H4 (cell line): ENCODE data around the gene BABAM2. TPM values are rescaled to one million over a fixed set of nuclear protein-coding genes. Genes with fewer than 3 reads are reported as not detected.

Experiments used
- DNase-seq: peaks from one replicate; pipeline ENCODE4 v3.0.0-alpha.2; 2015; ENCODE audit warnings: low spot score
- total RNA-seq: library from RNA; depleted of rRNA; stranded (reverse); fragments of >200 nt; shearing (Covaris generic); gene quantifications from 2 replicates; pipeline ENCODE4 v1.2.3, GENCODE V29; 2014

BABAM2 gene
- total RNA-seq, 1 experiment from 2014 or later = 20.7 TPM

DNA sequence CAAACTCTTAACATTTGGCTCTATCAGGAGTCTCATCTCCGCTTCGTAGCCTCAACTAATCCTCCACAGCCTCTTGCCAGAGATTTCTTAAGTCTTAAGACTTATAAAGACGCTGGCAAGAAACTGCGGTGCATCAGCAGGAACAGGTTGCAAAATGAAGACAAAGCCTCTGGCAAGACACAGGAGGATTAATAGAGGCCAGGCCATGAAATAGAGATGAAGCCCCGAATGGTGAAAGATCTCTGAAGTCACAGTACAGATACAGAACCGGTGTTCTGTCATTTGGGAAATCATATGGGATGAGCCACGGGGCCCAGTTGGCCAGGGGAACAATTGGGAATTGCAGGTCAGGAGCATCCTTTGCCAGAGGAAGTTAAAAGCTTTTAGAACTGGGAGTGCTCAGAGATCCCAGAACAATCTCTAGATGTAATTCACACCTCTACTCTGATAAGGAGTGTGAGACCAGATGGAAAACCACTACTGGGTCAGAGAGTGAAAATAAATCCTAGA is 311.2 kb downstream of the BABAM2 start:
- DNase-seq = no peak

DNA sequence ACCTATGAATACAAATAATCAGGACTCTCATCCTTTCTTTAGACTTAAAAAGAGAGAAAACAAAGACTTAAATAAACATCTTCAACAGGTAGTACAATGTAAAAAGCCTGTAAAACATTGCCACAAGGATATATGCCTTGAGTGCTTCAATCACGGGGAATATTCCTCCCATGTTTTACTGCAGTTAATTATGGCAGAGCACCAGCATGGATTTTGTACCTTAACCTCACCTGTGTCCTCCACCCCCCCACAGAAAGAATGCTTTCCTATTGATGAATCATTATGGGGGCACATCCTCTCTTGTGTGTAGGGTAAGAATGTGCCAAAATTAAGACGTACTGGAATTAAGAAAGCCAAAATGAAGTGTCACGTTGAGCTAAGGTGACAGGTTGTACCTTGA is 312.2 kb downstream of the BABAM2 start:
- DNase-seq = no peak

DNA sequence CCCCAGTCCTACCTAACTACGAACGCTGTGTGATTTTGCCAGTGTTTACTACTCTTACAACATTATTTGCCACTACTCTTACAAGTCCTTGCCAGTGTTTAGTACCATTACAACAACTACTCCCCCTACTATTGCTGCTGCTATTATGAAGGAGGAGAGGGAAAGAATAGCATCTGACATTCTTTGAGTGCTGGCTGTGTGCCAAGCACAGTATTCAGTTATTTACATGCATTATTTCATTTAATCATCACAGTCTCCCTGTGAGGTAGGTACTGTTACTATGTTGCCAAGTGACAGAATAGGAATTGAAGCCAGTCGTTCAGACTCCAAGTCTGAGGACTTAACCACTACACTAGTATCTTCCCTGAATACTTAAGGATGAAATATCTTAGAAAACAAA is 316.2 kb downstream of the BABAM2 start:
- no peak for DNase-seq

DNA sequence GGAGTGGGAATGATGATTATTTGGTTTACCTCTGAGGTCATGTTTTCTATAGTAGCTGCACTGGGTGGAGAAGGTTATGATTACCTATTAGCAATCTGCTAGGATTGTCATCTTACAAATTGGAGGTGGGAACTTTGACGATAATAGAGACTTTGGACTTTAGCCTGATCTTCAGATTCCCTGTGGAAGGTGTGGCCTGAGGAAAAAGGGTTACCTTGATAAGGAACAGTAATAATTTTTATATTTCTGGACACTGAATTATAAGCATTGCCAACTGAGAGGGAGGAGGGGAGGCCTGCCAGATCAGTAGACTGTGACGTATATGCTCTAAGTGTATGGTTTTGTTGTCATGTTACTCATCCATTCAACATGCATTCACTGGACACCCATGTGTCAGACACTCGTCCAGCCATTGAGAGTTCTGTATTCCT is 318.7 kb downstream of the BABAM2 start:
- no peak for DNase-seq

DNA sequence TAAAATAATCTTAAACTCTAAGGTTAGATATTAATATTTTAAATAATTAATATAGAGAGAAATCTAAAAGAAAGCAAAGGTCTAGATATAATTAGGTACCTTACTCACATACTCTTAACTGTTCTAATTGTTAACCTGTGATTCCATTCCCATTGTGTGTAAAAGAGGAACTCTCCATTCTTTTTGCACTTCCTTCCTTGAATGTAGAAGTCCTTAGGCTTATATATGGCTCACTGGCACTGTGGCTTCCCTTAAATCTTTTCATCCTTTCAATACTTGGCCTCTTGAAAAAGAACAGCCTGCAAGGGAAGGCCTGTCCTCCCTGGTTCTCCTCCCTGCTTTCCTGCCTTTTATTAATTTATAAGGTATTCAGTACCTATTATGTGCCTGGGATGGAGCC is 319.3 kb downstream of the BABAM2 start:
- no peak for DNase-seq

DNA sequence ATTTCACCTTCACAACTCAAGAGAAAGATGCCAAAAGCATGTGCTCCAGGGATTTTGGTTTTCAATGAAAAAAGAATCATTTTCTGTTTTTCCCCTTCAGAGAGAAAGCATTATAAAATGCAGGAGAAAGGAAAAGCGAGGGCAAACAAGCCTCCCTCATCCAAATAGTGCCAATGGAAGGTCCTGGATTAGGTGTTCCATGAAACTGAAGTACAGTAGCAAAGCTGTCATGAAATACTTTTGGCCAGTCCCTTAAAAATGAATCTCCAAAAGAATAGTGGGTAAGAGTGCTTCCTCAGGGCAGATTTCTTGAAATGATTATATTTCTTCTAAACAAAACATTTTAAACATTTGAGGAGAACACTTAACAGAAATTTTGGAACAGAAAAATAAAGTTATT is 320.0 kb downstream of the BABAM2 start:
- no peak for DNase-seq

DNA sequence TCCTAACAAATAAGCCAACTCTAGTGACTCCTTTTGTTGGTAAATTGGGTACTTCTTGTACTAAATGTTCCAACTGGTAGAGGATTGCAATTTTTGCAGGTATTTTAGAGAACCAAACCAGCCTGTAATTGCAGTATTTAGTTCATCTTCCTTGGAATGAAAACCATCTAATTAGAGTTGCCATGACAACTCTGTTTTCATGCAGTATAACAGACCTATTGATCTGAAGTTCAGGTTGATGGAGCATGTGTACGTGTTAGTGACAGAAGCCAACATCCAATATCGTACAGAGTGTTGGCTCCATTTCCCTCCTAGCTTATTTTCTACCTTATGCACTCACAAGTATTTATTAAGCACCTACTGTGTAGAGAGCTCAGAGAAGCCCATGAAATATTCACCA is 325.8 kb downstream of the BABAM2 start:
- DNase-seq = no peak

DNA sequence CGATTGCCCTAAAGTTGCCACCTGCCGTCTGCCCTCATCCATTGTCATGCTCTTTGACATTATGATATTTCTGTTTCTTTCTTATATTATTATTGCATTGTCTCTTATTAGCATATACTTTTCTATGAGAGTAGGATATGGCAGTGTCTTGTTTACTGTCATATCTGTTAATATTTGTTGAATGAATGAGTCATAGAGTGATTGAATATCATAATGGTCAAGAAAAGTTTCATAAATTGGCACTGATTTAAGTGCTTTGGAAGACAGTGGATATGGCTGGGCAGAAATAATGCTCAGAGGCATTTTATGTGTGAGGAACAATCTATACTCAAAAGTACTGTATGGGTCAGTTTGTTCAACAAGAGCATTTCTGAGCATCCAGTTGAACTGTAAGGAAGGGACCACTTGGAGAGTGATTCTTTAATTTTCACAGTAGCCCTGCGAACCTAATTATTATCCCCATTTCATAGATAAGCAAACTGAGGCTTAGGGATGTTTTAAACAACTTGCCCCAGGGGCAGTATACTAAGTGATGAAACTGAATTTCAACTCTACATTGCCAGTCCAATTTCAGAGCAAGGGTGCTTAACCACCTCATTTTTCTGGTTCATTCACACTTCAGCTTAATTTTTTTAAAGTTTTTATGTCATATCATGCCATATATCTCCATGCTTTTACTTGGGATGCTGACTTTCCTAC is 326.7 kb downstream of the BABAM2 start:
- DNase-seq = no peak

DNA sequence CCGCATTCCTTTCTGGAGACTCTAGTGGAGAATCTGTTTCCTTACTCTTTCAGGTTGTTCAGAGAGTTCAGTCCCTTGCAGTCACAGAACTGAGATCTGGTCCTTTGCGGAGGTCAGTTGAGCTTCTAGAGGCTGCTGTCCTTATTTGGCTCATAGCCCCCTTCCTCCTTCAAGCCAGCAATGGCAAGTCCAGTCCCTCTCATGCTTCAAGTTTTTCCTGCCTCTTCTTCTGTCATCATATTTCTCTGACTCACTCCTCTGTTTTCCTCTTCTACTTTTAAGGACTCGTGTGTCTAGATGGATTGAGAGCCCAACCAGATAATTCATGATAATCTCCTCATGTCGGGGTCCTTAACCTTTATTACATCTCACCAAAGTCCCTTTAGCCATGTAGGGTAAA is 328.6 kb downstream of the BABAM2 start:
- no peak for DNase-seq

DNA sequence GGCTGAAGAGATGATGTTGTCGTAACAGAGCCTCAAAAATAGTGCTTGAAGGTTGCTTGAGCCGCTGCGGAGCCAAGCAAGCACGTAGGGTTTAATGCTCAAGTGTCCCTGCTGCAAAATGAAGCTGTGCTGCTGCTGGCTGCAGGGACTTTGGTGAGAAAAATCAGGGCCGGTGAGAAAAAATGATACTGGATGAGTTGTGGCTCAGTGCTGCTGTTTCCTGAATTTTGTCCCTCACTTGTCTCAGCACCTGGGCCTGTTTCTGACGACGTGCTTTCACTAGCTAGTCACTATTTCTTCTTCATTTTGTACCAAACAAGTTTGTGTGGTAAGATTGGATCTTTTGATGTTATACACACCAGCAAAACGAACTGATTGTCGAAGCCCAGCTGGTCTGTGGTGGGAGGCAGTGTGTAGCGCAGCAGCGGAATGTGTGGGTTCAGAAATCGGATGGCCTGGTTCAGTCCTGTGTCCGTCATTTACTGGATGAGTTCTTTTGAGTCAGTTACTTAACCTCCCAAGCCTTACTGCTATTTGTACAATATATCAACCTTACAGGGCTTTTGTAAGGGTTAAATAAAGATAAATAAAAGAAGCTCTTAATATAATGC is 329.3 kb downstream of the BABAM2 start:
- DNase-seq = no peak

DNA sequence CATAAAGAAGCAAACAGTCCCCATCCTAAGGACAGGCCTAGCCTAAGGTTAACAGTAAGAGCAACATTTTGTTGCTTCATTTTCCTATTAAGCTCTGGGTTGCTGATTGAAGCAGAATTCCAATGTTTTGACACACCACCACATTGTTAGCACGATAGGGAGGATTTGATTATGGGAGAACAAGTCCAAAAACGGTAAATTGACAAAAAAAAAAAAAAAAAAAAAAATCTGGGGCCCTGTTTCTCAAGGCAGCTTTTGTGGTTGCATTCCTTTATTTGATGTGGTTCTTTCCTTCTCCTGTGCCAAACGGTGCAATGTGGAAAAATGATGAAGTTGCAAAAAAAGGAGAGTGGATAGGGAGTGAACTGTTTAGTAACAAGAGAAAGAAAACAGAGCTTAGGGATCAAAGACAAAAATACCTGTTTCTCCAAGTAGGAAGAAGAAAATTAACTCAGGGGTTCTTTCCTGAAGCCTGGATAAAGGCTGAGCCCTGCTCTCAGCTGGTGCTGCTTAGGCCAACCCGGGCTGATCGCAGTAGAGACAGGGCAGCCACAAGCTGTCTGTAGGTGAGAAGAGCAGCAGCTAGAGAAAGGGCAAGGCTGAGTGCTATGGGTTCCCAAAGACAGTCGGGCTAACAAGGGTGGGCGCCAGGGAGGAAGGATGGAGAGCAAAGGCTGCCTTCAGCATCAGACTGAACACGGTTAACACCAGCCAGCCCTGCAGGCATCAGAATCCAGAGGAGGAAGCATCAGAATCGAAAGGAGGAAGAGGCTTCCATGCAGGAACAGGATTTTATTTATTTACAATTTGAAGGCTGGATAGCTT is 334.3 kb downstream of the BABAM2 start:
- DNase-seq = peak; percentile 83

DNA sequence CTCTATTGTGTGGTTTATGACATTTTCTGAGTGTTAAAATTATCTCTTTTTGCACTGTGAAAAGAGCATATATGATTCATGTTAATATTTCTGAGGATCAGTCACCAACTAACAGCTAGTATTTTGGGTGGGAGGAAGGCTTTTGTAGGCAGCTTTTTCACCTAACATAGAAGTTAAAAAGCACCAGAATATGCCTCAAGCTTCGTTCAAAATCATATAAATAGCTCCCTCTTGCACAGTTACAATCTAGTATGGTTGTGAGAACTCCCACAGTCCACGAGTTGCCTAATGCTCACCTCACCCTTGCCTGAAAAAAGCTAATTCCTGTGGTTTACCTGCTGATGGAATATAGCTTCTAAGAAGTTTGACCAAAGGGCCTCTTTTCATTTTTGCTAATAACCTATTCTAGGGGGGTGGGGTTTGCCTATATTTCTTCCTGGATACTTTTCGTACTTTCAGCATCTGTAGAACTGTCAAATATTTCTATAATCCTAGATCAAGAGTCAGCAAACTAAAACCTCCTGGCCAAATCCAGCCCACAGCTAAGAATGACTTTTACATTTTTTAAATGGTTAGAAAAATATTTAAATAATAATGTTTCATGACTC is 335.0 kb downstream of the BABAM2 start:
- DNase-seq = no peak

DNA sequence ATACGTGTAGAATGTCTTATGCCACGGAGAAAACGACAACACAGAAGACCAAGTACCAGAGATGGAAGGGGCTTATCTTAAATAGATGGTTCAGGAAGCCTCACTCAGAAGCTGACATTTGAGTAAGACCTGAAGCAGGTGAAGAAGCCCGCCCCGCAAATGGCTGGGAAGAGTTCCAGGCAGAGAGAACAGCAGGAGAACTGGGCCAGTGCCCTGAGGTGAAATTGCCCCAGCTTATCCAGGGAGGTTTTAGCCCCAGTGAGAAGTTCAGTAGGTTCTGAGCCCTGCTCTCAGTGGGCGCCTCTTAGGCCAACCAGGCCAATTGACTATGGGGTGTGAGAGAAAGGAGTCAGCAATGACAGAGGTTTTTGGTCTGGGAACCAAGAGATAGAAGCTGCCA is 336.0 kb downstream of the BABAM2 start:
- no peak for DNase-seq

DNA sequence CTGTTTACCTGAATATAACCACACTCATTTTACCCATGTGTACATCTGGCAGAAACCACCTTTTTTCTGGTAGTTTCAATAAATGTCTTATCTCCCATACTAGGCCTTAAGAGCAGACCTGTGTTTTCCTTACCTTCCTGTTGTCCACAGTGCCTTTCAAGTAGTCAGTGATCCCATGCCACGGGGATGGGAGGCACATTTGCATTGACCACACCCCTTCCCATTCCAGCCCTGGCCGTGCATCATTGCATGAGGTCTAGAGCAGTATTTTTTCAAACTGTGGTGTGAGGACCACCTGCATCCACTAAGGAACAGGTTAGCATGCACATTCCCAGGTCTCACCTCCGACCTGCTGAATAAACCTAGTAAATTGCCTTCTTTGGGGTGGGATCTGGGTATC is 337.0 kb downstream of the BABAM2 start:
- DNase-seq = no peak

DNA sequence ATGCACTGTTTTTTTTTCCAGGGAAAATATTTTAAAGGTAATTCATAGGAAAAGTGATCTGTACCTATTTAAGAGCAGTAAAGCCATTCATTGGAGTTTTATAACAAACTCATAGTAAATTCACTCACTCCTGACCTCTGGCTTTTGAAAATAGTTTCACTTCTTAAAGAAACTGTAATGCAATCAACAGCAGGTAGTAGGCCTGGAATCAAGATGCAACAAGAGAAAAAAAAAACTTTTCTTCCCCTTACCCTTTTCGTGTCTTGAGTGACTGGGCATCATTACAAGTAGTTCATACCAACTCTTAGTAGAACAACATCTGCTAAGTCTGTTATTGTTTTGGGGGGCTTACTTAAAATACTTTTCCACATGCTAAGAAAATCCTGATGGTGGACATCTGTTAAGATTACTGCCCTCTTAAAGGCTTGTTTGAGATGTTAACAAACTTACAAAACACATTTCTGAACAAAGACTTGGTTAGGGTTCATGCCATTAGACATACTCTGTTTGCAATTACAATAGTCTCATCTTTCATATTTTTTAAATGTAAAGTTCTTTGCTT is 338.0 kb downstream of the BABAM2 start:
- DNase-seq = no peak

DNA sequence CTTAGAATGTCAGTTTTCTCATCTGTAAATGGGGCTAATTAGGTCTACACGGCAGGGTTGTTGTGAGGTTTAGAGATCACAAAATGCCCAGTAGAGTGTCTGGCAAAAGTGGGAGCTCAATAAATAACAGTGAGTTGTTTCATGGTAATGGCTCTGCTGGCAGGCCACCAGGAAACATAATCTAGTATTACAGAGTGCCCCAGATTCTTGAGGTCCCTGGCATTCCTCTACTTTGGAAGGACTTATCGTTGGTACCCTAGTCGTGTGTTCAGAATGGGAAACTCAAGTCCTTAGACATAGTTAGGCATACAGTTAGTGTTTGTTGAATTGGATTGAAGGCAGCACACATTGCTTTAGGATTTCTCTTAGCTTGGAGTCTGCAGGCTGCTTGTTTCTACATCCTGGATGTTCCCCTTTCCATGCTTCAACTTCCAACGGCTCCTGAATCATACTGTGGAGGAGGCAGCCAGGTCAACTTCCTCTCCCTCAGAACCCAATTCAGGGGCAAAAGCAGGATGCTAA is 340.6 kb downstream of the BABAM2 start:
- DNase-seq = peak; percentile 74

DNA sequence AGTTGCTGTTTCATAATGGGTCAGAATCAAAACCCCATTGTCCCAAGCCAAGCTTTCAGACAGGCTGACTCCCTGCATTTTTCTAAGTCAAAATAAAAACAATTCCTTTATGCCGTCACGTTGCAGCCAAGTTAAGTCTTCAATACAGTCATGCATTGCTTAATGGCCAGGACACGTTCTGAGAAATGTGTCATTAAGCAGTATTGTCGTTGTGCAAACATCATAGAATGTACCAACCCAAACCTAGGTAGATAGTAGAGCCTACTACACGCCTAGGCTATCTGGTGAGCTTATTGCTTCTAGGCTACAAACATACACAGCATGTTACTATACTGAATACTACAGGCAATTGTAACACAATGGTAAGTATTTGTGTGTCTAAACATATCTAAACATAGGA is 341.8 kb downstream of the BABAM2 start:
- no peak for DNase-seq

DNA sequence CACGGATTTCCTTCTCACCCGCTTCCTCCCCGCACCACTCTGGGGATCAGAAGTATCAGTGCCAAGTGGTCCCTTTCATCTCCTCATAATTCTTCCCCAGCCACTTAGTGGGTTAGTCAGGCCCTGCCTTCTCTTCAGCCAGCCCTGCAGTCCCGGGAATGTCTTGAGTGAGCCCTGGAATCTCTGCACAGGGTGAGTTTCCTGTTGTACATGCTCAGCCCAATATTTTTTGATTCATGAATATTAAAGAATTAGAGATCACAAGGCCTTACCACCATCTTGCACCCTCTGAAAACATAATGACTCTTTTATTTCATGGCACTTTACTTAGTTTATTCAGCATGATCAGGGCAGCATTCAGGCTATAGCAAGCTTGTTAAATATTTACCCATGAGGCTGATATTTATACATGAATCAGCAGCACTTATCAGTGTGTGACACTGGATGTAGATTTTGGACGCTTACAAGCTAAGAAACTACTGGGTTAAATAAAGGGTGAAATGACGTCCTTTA is 342.7 kb downstream of the BABAM2 start:
- no peak for DNase-seq

DNA sequence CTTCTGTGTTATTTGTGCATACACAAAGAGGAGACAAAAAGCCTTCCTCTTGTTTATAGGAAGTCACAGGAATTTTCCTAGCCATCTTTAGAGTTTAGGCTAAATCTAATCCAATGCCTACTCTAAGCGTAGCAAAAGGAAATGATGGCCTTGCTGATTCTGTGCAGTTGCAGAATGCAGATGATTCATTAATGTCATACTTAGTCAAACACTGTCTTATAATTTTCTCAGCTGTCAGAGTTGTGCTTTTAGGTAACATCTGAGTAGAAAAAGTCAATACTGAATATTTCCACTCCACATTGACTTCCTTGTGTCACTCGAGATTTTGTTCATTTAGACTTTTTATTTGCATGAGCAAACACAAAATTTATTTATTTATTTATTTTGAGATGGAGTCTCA is 344.3 kb downstream of the BABAM2 start:
- no peak for DNase-seq

DNA sequence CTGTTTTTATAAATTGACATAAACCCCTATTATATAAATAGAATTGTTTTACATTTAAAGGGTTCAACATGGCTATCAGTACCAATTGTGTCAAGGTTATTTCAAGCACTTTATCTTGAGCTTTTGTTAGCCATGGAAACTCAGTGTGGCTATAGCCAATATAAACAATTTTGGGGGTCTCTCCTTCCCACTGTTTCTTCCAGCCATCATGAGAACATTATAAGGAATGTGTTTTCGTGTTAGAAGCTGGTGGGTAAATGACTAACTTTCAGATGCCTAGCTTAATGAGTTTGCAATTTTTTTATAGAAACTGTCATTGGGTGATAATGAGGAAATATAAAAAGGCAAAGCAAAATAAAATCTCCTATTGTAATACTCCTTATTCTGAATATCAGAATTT is 348.7 kb downstream of the BABAM2 start:
- DNase-seq = no peak

DNA sequence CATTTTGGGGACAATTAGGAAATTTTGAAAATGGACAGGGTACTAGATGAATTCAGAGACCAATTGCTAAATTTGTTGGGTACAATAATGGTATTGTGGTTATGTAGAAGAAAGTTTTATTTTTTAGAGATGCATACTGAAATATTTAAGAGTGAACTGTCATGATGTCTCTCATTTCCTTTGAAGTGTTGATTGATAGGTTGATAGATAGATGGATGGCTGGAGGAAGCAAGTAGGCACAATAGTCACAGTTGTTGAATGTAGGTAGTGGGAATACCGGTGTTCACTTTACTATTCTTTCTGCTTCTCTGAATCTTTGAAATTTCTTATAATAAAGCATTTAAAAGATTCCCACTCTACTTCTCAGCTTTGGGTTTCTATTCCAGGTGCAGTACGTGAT is 350.4 kb downstream of the BABAM2 start:
- DNase-seq = no peak

DNA sequence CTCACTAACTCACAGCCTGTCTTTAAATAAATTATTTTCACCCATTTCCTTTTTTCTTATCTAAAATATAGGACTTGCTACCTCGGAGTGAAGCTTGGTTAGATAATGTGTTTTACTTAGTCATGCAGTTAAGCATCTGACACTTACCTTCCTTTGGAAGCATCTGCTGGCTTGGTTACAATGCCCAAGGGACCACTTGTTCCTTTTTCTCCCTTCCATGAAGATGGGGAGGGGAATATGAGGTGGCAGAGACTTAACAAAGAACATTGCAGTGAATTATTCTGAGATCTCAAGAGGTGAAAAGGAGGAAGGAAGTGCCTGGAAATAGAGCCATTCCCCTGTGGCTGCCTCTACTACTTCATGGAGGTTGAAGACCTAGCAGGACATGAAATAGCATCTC is 356.8 kb downstream of the BABAM2 start:
- no peak for DNase-seq
